ENCODE results near the gene DTX1.

- TF ChIP-seq CTCF (IDR thresholded peaks at IDR 0.05) (no peak), POLR2A (IDR thresholded peaks at IDR 0.05) (no peak)
These were observed 2.6 kb downstream of the DTX1 start for GRCh38 chr12:113059071-113059595.
